Pancreas (tissue), 10 donors: ENCODE measurements around the gene CLEC2D. TPM values are rescaled to one million over a fixed set of nuclear protein-coding genes. Genes with fewer than 3 reads are reported as not detected.

Experiments
- ATAC-seq, 4 donors: fragments of 200-7000 bp; cut with Tn5 transposase; one replicate each; pipeline versions ENCODE4 v1.8.0 to v1.9.1; 2020; ENCODE audit warnings: mild to moderate bottlenecking in 4 of 4, moderate library complexity in 4 of 4
- DNase-seq, 6 donors: peaks; one replicate each; pipeline ENCODE4 v3.0.0-alpha.2; 2020
- FAIRE-seq: peaks from 2 replicates; lab custom pipeline; 2012; peaks lifted over from hg19 to GRCh38; lab: Jason Lieb, UNC
- H3K27ac ChIP-seq, 4 donors: fragments of 200-600 bp; sonication (generic); 1 replicate in 3 of 4; 2 replicates in 1 of 4; pipeline versions ENCODE4 v1.5.0 to v1.8.0; 2020
- H3K27me3 ChIP-seq, 4 donors: fragments of 200-600 bp; one replicate each; pipeline ENCODE4 v1.8.0; 2021
- H3K36me3 ChIP-seq, 3 donors: fragments of 200-600 bp; sonication (generic) in 1 of 3; one replicate each; pipeline versions ENCODE4 v1.5.0 to v1.8.0; 2020 to 2021
- H3K4me1 ChIP-seq, 3 donors: fragments of 200-600 bp; one replicate each; pipeline ENCODE4 v1.8.0; 2021
- H3K4me3 ChIP-seq, 4 donors: fragments of 200-600 bp; sonication (generic) in 2 of 4; one replicate each; pipeline versions ENCODE4 v1.5.0 to v1.8.0; 2020 to 2021
- H3K9me3 ChIP-seq, 4 donors: fragments of 200-600 bp; one replicate each; pipeline ENCODE4 v1.8.0; 2021
- CTCF ChIP-seq, 4 donors: fragments of 200-600 bp; sonication (generic) in 3 of 4; IDR thresholded peaks; one replicate each; pipeline versions ENCODE4 v1.5.0 to v1.8.0; 2021; ENCODE audit warnings: antibody characterized with exemption in 4 of 4
- WGBS, 2 donors: extraction: QIAGEN DNeasy Blood & Tissue Kit; methylation state at CpG; one replicate each; pipeline ENCODE4 v1.1.7; 2013; 5-methylcytosine and 5-hydroxymethylcytosine counted together
- intact Hi-C, 3 donors: fragments of 100-400 bp; cut with DNase I; formaldehyde crosslinking; loops; one replicate each; pipeline versions ENCODE4 v1.11.1 to v1.14.2; 2022
- polyA plus RNA-seq, 2 donors: library from polyadenylated mRNA; stranded (reverse); fragments of 200-250 nt; gene quantifications; one replicate each; pipeline ENCODE4 v1.2.3, GENCODE V29; 2013
- total RNA-seq, 6 donors: library from RNA; stranded (reverse); fragmentation: NEBNext Ultra II Directional in 4 of 6; extraction: Animal tissue kit (Norgen Biotek cat#: 25700) in 4 of 6; gene quantifications; one replicate each; pipeline versions ENCODE4 v1.2.1 to v1.2.4, GENCODE V29; 2021 to 2023
- donor health status: healthy with polysubstance abuse.
- donor health status: DM: no; HTN: no; CAD: no; lungs with moderate emphysema.
- donor health status: DM: no; HTN: no; CAD: no.
- donor health status: control.
- donor health status: control.
- donor health status: Bipolar disorder and iron deficiency.
- donor health status: DM: yes; HTN: yes; CAD: no.
- donor health status: DM: no; HTN: no; CAD: no.
- donor health status: DM: no; HTN: no; CAD: no.
- donor health status: DM: yes; HTN: yes; CAD: no.

Gene CLEC2D
- total and polyA plus RNA-seq, 8 donors = 1.1 to 5.7 (median 2.8) TPM

- Histone ChIP-seq H3K4me1 (peaks cover 0 to 6% (median 0%) of the 10 kb centered on the region in 3 donors), H3K4me3 (no peak overlapping the region), H3K36me3 (no peaks in the 10 kb centered on the region), H3K27ac (no peak overlapping the region), H3K27me3 (no peaks in the 10 kb centered on the region), H3K9me3 (no peaks in the 10 kb centered on the region)
- FAIRE-seq (no peak), ATAC-seq (no peak), DNase-seq (no peak)
- no peak for TF ChIP-seq CTCF (IDR thresholded peaks at IDR 0.05)
- intact Hi-C loops = no loop called here
- WGBS, 2 donors = 82 to 85% methylated on average over 15 of the region's 15 CpGs
These were observed 47.8 kb downstream of the CLEC2D start for GRCh38 chr12:9717070-9717925.

GRCh38 chr12:9718968-9719367 is 49.5 kb downstream of the CLEC2D start:
- FAIRE-seq = no peak
- H3K9me3 ChIP-seq = no peaks in the 10 kb centered on the region
- intact Hi-C loops = no loop called here
- no peaks in the 10 kb centered on the region for H3K27me3 ChIP-seq
- H3K4me1 ChIP-seq = peaks cover 0 to 6% (median 0%) of the 10 kb centered on the region in 3 donors
- TF ChIP-seq CTCF (IDR thresholded peaks at IDR 0.05) = no peak
- no peaks in the 10 kb centered on the region for H3K36me3 ChIP-seq
- 43 to 64% methylated on average over 7 of the region's 7 CpGs for WGBS, 2 donors
- no peak for DNase-seq
- no peak overlapping the region for H3K4me3 ChIP-seq
- ATAC-seq = no peak
- H3K27ac ChIP-seq = no peak overlapping the region

- no peaks in the 10 kb centered on the region for H3K9me3 ChIP-seq
- intact Hi-C loops = no loop called here
- peaks cover 0 to 6% (median 0%) of the 10 kb centered on the region in 3 donors for H3K4me1 ChIP-seq
- H3K27ac ChIP-seq = no peak overlapping the region
- no peak for ATAC-seq
- H3K36me3 ChIP-seq = no peaks in the 10 kb centered on the region
- 27 to 81% methylated on average over 1 of the region's 1 CpG for WGBS, 2 donors
- no peaks in the 10 kb centered on the region for H3K27me3 ChIP-seq
- no peak for FAIRE-seq
- DNase-seq = no peak
- no peak overlapping the region for H3K4me3 ChIP-seq
- TF ChIP-seq CTCF (IDR thresholded peaks at IDR 0.05) = no peak
These were observed 50.3 kb downstream of the CLEC2D start for GRCh38 chr12:9719790-9720189.

- Histone ChIP-seq H3K27me3 (no peaks in the 10 kb centered on the region), H3K4me1 (peaks cover 0 to 6% (median 0%) of the 10 kb centered on the region in 3 donors), H3K9me3 (no peaks in the 10 kb centered on the region), H3K36me3 (no peaks in the 10 kb centered on the region), H3K27ac (peak overlapping the region in 2 of 4 donors; percentile 1 to 30), H3K4me3 (no peak overlapping the region)
- FAIRE-seq = no peak
- intact Hi-C loops = no loop called here
- WGBS, 2 donors = 54 to 59% methylated on average over 5 of the region's 5 CpGs
- DNase-seq = no peak
- ATAC-seq = peak in 2 of 4 donors; percentile 43 to 47
- TF ChIP-seq CTCF (IDR thresholded peaks at IDR 0.05) = no peak
These were observed 52.0 kb downstream of the CLEC2D start for GRCh38 chr12:9721394-9722092.
